ENCODE results near the gene COX7A2. TPM values are rescaled to one million over a fixed set of nuclear protein-coding genes. Genes with fewer than 3 reads are reported as not detected.

The COX7A2 gene
- total RNA-seq, 1 donor from 2014 or later = 495 TPM

DNA sequence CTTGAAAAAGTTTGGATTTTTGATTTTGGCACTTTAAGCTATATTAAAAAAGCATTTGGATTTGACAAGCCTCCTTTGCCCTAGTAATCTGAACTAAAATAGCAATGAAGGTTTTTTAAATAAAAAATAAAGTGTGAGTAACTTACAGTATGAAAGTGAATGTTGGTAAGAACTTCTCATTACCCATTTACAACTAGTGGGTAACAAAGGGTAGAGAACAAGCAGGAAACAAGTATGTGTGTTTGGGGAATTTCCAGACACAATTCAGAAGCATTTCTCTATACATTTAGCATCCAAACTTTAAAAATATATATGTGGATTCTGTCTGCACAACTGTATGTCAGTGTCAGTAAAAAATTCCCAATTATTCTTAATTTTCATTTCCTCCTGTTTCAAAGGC, 38.1 kb upstream of the COX7A2 start:
- Mint-ChIP-seq H3K4me3 (peak overlapping the region; percentile 76), H3K27me3 (ENCODE audit: insufficient read depth) (no peaks in the 10 kb centered on the region), H3K4me1 (ENCODE audit: low read depth) (peaks cover 45% of the 10 kb centered on the region), H3K9me3 (no peaks in the 10 kb centered on the region), H3K27ac (peak overlapping the region; percentile 62), H3K36me3 (ENCODE audit: low read depth) (peaks cover 18% of the 10 kb centered on the region)
- intact Hi-C loops (cut with micrococcal nuclease) = loop anchor here (1.0 kb wide), 2 partner anchors 9 to 15 kb away; no protein-coding TSS in a partner anchor
- DNase-seq (ENCODE audit: low spot score) = no peak

DNA sequence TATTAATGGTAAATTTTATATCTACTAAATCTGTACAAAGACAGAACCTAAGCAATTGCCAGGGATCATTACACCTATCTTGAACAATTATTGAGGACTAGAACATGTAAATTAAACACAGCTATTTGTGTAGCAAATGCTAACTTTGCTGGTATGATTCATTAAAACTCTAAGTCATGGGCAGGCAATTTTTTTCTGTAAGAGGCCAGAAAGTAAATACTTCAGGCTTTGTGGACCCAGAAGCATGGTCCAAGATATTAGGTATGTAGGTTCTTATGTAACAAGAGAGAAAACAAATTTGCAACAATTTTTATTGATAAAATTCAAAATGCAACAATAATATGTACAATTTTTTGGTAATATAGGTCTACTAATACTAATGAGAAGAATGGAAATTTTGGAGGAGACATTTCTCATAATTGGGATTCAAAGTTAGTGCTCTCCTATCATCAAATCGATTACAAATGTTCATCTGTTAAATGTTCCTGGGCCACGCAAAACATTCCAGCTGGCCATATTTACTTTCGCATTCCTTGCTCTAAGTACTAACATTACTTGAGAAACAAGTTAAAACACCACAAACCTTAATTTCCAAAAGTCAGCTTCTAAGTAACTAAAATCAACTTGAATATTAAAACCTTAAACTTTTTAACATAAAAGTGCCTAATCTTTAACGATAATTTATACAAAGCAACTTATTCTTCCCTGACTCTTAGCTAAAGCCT, 36.7 kb upstream of the COX7A2 start:
- H3K4me1 Mint-ChIP-seq (ENCODE audit: low read depth) = peaks cover 53% of the 10 kb centered on the region

DNA sequence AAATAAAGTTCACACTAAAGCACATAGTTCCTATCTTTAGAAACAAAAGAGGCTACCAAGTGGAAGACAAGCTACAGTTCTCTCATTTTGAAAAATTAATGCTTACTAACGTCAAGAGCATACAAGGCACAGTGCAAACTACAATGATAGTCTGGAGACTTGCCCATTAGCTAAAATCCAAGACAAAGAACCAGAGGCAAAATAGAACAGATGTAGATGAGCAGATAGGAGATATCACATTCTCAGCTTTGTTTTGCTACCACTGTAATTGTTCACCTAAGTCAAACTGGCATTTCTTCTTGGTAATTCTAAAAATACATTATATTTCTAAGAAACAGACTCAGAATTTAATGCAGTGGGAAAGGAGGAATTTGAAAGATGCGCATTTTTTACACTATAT, 35.8 kb upstream of the COX7A2 start:
- Mint-ChIP-seq H3K4me1 (ENCODE audit: low read depth) (peaks cover 60% of the 10 kb centered on the region), H3K36me3 (ENCODE audit: low read depth) (peaks cover 33% of the 10 kb centered on the region), H3K27me3 (ENCODE audit: insufficient read depth) (no peaks in the 10 kb centered on the region), H3K9me3 (peaks cover 7% of the 10 kb centered on the region), H3K4me3 (no peak overlapping the region), H3K27ac (no peak overlapping the region)
- no peak for DNase-seq (ENCODE audit: low spot score)
- intact Hi-C loops (cut with micrococcal nuclease) = no loop called here

More for the DNA sequence above, 36.7 kb upstream of the COX7A2 start:
- H3K27ac Mint-ChIP-seq = no peak overlapping the region
- peak overlapping the region; percentile 37 for H3K4me3 Mint-ChIP-seq
- intact Hi-C loops (cut with micrococcal nuclease) = no loop called here
- no peak for DNase-seq (ENCODE audit: low spot score)
- H3K27me3 Mint-ChIP-seq (ENCODE audit: insufficient read depth) = no peaks in the 10 kb centered on the region
- peaks cover 3% of the 10 kb centered on the region for H3K9me3 Mint-ChIP-seq
- H3K36me3 Mint-ChIP-seq (ENCODE audit: low read depth) = peaks cover 28% of the 10 kb centered on the region

DNA sequence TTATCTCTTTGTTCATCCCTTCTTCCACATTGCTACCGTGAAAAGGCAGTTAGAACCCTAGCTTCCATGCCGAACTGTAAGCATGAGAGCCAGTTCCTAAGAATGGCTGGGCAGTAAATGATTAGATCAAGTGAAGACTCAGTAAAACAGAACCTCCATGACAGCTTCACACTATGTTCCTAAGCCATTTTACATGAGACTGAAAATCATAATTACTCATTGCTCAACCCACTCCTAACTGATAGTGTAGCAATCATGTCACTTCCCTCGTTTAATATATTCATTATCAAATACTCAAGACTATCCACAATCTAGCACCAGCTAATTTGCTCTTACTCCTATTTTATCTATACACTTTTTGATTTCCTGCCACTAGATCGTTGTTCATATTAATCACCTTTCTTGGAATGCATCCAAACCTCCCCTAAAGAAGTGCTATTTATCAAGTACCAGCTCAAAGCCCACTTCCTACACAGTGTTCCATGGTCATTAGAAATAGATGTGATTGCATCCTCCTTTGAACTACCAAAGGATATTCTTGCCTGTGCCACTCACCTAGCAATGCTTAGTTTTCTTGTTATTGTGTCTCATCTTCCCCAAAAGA, 35.0 kb upstream of the COX7A2 start:
- Mint-ChIP-seq H3K4me1 (ENCODE audit: low read depth) (peaks cover 68% of the 10 kb centered on the region), H3K27me3 (ENCODE audit: insufficient read depth) (no peaks in the 10 kb centered on the region)

DNA sequence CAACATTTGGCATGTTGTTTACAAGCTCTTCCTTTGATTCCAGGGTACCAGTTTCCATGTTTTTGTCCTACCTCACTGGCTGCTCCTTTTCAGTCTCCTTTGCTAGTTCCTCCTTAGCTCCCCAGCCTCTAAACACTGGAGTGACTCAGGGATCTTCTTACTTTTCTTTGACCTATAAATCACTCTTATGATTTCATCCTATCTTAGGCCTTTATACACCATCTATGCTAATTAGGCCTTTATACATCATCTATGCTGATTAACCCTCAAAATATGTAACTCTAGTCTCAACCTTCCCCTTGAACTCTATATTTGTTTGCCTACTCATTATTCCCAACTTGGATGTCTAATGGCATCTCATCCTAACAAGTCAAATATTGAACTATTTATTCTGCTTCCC, 31.5 kb upstream of the COX7A2 start:
- Mint-ChIP-seq H3K9me3 (peaks cover 17% of the 10 kb centered on the region), H3K27ac (peak overlapping the region; percentile 64), H3K36me3 (ENCODE audit: low read depth) (peaks cover 66% of the 10 kb centered on the region), H3K4me3 (no peak overlapping the region), H3K27me3 (ENCODE audit: insufficient read depth) (no peaks in the 10 kb centered on the region), H3K4me1 (ENCODE audit: low read depth) (peaks cover 81% of the 10 kb centered on the region)
- no peak for DNase-seq (ENCODE audit: low spot score)
- intact Hi-C loops (cut with micrococcal nuclease) = no loop called here

More for the DNA sequence above, 35.0 kb upstream of the COX7A2 start:
- intact Hi-C loops (cut with micrococcal nuclease) = no loop called here
- Mint-ChIP-seq H3K9me3 (peaks cover 7% of the 10 kb centered on the region), H3K36me3 (ENCODE audit: low read depth) (peaks cover 40% of the 10 kb centered on the region), H3K4me3 (peak overlapping the region; percentile 56), H3K27ac (peak overlapping the region; percentile 46)
- no peak for DNase-seq (ENCODE audit: low spot score)

DNA sequence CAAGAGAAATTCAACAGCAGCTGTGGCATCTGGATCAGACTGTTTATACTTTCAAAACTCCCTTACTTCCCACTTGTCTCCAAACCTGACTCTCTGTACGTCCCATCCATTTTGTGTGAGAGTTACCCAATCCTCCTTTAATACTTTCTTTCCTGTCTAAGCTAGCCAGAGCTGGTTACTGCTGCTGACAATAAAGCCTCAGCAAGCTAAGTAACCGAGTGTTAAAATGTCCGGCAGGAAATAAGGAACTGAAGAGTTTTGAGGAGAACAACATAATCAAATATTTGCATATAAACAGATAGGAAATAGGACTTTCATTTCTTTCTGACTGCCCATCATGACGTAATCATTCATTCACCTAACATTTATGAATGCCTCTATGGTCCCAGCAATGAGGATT, 29.4 kb upstream of the COX7A2 start:
- peaks cover 17% of the 10 kb centered on the region for H3K9me3 Mint-ChIP-seq
- peak overlapping the region; percentile 18 for H3K27ac Mint-ChIP-seq
- H3K4me3 Mint-ChIP-seq = no peak overlapping the region
- no peak for DNase-seq (ENCODE audit: low spot score)
- intact Hi-C loops (cut with micrococcal nuclease) = no loop called here
- H3K36me3 Mint-ChIP-seq (ENCODE audit: low read depth) = peaks cover 54% of the 10 kb centered on the region
- H3K4me1 Mint-ChIP-seq (ENCODE audit: low read depth) = peaks cover 77% of the 10 kb centered on the region
- H3K27me3 Mint-ChIP-seq (ENCODE audit: insufficient read depth) = no peaks in the 10 kb centered on the region

DNA sequence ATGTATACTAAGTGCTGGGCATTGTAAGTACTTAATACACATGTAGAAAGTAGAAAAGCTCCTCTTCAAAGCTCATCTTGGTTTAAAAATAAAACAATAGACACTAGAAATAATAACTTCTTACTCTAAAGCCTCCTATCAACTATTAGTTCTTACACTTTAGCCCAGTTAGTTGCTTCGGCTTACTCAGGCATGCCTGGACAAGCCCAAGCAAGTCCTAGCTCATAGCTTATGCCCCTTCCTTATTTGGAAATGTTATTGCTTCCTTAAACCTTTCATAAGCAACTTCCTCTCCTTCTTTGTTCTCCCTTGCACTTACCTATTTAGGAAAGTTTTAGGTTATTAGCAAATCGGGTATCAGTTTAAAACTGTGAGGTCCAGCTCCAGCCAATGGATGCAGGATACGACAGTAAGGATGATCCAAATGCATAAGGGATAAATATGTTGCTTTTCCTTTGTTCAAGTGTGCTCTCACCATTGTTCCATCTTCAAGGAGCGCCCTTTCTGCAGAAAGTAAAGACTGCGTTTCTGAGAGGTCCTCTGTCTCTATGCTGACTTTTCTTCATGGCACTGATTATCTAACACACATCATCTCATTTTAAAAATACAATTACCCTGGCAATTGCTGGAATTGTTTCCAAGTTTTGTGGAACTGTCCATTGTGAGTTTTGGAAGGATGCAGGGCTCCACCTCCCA, 28.7 kb upstream of the COX7A2 start:
- peaks cover 54% of the 10 kb centered on the region for H3K36me3 Mint-ChIP-seq (ENCODE audit: low read depth)
- H3K4me1 Mint-ChIP-seq (ENCODE audit: low read depth) = peaks cover 82% of the 10 kb centered on the region
- intact Hi-C loops (cut with micrococcal nuclease) = loop anchor here (1.0 kb wide), 1 partner anchor 9 kb away; no protein-coding TSS in a partner anchor
- no peaks in the 10 kb centered on the region for H3K27me3 Mint-ChIP-seq (ENCODE audit: insufficient read depth)
- H3K27ac Mint-ChIP-seq = peak overlapping the region; percentile 6
- no peak for DNase-seq (ENCODE audit: low spot score)
- H3K9me3 Mint-ChIP-seq = peaks cover 17% of the 10 kb centered on the region
- no peak overlapping the region for H3K4me3 Mint-ChIP-seq

DNA sequence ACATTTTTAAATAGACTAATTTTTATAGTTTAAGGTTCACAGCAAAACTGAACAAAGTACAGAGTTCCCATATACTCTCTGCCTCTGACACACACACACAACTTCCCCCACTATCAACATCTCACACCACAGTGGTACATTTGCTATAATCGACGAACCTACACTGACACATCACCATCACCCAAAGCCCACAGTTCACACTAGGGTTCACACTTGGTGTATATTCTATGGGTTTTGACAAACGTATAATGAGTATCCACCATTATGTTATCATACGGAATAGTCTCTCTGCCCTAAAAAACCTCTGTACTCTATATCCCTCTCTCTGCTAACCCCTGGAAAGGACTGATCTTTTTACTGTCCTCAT, 25.4 kb upstream of the COX7A2 start:
- intact Hi-C loops (cut with micrococcal nuclease) = no loop called here
- DNase-seq (ENCODE audit: low spot score) = no peak
- Mint-ChIP-seq H3K9me3 (peaks cover 10% of the 10 kb centered on the region), H3K27ac (no peak overlapping the region), H3K4me3 (no peak overlapping the region), H3K36me3 (ENCODE audit: low read depth) (peaks cover 33% of the 10 kb centered on the region), H3K27me3 (ENCODE audit: insufficient read depth) (no peaks in the 10 kb centered on the region), H3K4me1 (ENCODE audit: low read depth) (peaks cover 58% of the 10 kb centered on the region)

DNA sequence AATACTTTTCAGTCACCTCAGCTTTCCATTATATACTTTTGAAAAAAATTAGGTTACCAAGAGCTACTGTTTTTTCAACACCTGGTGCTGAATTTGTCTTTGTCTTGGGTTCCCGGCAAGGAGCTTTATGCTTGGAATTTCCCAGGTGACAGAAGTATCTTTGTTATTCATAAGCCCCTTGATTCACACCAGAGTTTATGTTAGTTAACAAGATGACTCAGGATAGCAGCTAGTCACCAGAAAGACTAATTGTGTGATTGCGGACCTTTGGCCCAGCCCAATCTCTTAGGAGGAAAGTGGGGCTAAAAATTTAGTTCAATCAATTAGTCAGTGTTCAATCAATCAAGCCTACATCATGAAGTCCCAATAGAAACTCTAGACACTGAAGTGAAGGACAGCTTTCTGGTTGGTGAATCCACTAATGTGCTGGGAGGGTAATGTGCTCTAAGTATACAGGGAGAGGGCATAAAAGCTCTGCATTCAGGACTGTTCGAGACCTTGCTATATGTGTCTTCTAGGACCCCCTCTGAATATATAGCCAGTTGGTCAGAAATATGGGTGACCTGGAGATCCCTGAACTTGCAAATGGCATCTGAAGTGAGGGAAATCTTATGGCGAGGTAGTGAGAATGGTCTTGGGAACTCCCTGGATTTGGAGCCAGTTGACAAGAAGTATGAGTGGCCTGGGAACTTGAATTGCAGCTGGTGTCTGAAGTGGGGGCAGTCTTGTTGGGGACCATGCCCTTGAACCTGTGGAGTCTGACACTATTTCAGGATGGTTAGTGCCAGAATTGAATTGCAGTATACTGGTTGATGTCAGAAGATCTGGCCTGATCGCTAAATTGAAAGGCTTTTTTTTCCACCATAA, 24.8 kb upstream of the COX7A2 start:
- Mint-ChIP-seq H3K27me3 (ENCODE audit: insufficient read depth) (no peaks in the 10 kb centered on the region), H3K36me3 (ENCODE audit: low read depth) (peaks cover 30% of the 10 kb centered on the region), H3K4me1 (ENCODE audit: low read depth) (peaks cover 54% of the 10 kb centered on the region), H3K27ac (peak overlapping the region; percentile 16), H3K4me3 (no peak overlapping the region), H3K9me3 (peaks cover 10% of the 10 kb centered on the region)
- no peak for DNase-seq (ENCODE audit: low spot score)
- intact Hi-C loops (cut with micrococcal nuclease) = no loop called here

DNA sequence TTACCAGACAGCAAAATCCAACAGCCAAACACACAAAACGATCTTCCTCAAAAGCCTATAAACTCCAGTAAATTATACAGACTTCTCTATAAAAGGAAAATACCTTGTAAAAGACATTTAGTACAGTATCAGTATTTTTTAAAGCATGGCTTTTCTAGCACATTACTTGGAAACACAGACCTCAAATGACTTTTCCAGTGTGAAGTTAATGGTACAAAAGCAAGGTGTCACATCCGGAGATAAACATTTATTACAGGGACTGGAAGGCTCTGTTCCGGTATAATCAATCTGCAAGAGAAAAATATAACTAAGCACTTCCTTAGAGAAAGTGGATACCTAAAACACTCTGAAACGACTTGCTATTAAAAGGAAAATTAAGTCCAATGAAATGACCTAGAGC, 23.9 kb upstream of the COX7A2 start:
- Mint-ChIP-seq H3K4me1 (ENCODE audit: low read depth) (peaks cover 47% of the 10 kb centered on the region), H3K27me3 (ENCODE audit: insufficient read depth) (no peaks in the 10 kb centered on the region), H3K27ac (no peak overlapping the region), H3K36me3 (ENCODE audit: low read depth) (peaks cover 28% of the 10 kb centered on the region), H3K9me3 (peaks cover 10% of the 10 kb centered on the region), H3K4me3 (no peak overlapping the region)
- DNase-seq (ENCODE audit: low spot score) = no peak
- intact Hi-C loops (cut with micrococcal nuclease) = no loop called here

DNA sequence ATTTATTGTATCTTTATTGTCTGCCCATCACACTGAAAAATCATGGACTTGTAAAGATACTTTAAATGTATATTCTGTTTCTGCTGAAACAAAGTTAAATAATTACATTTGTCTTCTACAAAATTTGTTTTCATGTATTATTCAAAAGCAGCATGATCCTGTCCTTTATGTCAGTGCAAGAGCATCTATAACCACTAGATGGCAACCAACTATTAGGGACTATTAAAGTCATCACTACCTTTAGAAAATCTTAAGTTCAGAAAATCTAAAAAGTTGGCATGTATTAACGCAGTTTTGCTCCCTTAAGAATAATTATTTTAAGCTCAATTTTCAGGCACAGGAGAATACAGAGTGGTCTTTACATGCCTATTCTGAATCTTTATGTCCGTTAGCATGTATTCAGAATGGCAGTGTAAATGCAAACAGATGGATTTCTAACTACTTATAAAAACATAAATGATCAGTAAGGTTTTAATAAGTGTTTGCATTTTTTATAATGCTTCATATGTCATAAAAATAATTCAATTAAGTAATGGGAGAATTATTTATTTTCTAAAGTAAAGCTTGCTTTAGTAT, 23.2 kb upstream of the COX7A2 start:
- DNase-seq (ENCODE audit: low spot score) = no peak
- H3K36me3 Mint-ChIP-seq (ENCODE audit: low read depth) = peaks cover 23% of the 10 kb centered on the region
- H3K27ac Mint-ChIP-seq = no peak overlapping the region
- peaks cover 41% of the 10 kb centered on the region for H3K4me1 Mint-ChIP-seq (ENCODE audit: low read depth)
- intact Hi-C loops (cut with micrococcal nuclease) = loop anchor here (1.0 kb wide), 2 partner anchors 14 to 259 kb away; no protein-coding TSS in a partner anchor
- H3K27me3 Mint-ChIP-seq (ENCODE audit: insufficient read depth) = no peaks in the 10 kb centered on the region
- peaks cover 10% of the 10 kb centered on the region for H3K9me3 Mint-ChIP-seq
- no peak overlapping the region for H3K4me3 Mint-ChIP-seq

DNA sequence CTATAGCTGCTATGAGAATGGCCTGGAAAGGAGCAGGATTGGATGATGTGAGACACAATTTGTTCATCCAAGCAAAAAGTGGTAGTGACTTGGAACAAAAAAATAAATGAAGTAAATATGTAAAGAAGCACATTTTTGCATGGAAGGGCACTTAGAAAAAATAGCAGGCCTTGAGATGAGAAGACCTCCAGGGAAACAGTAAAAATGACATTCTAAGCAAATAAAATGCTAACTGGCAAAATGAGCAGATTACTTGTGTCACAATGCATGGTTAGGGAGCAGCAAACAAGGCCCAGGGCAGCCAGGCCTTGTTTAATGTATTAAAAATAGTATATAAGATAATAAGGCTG, 19.8 kb upstream of the COX7A2 start:
- intact Hi-C loops (cut with micrococcal nuclease) = no loop called here
- Mint-ChIP-seq H3K9me3 (no peaks in the 10 kb centered on the region), H3K27ac (no peak overlapping the region), H3K27me3 (ENCODE audit: insufficient read depth) (no peaks in the 10 kb centered on the region), H3K4me3 (no peak overlapping the region), H3K36me3 (ENCODE audit: low read depth) (peaks cover 21% of the 10 kb centered on the region), H3K4me1 (ENCODE audit: low read depth) (peaks cover 16% of the 10 kb centered on the region)
- DNase-seq (ENCODE audit: low spot score) = no peak
